Activated CD8-positive, alpha-beta memory T cell treated with anti-CD3 and anti-CD28 coated beads, Interleukin-2, amount 10 ng/mL, durations not matched to agents 7 days and 5 days (primary cell): ENCODE data around the gene FAM163B. TPM values are rescaled to one million over a fixed set of nuclear protein-coding genes. Genes with fewer than 3 reads are reported as not detected.

ENCODE experiments used
- ATAC-seq: fragments of 150-1000 bp; cut with Tn5 transposase; one replicate; pipeline ENCODE4 v1.10.0; 2021; ENCODE audit warnings: moderate library complexity
- CTCF ChIA-PET: fragments of 350-600 bp; sonication (Branson Sonifier 250); formaldehyde crosslinking; loops from one replicate; lab custom pipeline; 2021; ENCODE audit warnings: antibody characterized with exemption; lab: Charles Lee
- DNase-seq: peaks from one replicate; pipeline ENCODE4 v3.0.0-alpha.2; 2020
- H3K27ac Mint-ChIP-seq: one replicate; pipeline ENCODE4 v1.8.0; 2021; ENCODE audit warnings: mild to moderate bottlenecking, mixed read lengths
- H3K27me3 Mint-ChIP-seq: one replicate; pipeline ENCODE4 v1.8.0; 2021; ENCODE audit warnings: mixed read lengths
- H3K36me3 Mint-ChIP-seq: one replicate; pipeline ENCODE4 v1.8.0; 2021; ENCODE audit warnings: mild to moderate bottlenecking, mixed read lengths
- H3K4me1 Mint-ChIP-seq: one replicate; pipeline ENCODE4 v1.8.0; 2021; ENCODE audit warnings: mixed read lengths
- H3K4me3 Mint-ChIP-seq: one replicate; pipeline ENCODE4 v1.8.0; 2021; ENCODE audit warnings: mild to moderate bottlenecking, moderate library complexity, mixed read lengths
- H3K9me3 Mint-ChIP-seq: one replicate; pipeline ENCODE4 v1.8.0; 2022; ENCODE audit warnings: low read depth, mixed read lengths
- total RNA-seq, 2 experiments: library from RNA; stranded (reverse); gene quantifications; one replicate each; pipeline ENCODE4 v1.2.3, GENCODE V29; 2021

Gene FAM163B
- total RNA-seq, 2 experiments from 2014 or later = not detected

GRCh38 chr9:133608382-133608781, 807 bp downstream of the FAM163B start:
- CTCF ChIA-PET = no interaction called here
- no peak for ATAC-seq

GRCh38 chr9:133607976-133608375, 1.2 kb downstream of the FAM163B start:
- ATAC-seq (no peak), DNase-seq (no peak)
- Mint-ChIP-seq H3K27ac (no peak overlapping the region), H3K27me3 (peaks cover 52% of the 10 kb centered on the region), H3K36me3 (no peaks in the 10 kb centered on the region), H3K4me1 (peaks cover 8% of the 10 kb centered on the region), H3K9me3 (no peaks in the 10 kb centered on the region), H3K4me3 (no peak overlapping the region)
- CTCF ChIA-PET = no interaction called here

More at GRCh38 chr9:133608382-133608781, 807 bp downstream of the FAM163B start:
- Mint-ChIP-seq H3K4me1 (peaks cover 8% of the 10 kb centered on the region), H3K27me3 (peaks cover 55% of the 10 kb centered on the region), H3K4me3 (no peak overlapping the region), H3K9me3 (no peaks in the 10 kb centered on the region), H3K27ac (no peak overlapping the region), H3K36me3 (no peaks in the 10 kb centered on the region)
- no peak for DNase-seq

- ATAC-seq = no peak
- no peak for DNase-seq
- CTCF ChIA-PET = no interaction called here
- no peak overlapping the region for H3K4me3 Mint-ChIP-seq
- no peaks in the 10 kb centered on the region for H3K36me3 Mint-ChIP-seq
- peaks cover 8% of the 10 kb centered on the region for H3K4me1 Mint-ChIP-seq
- peaks cover 49% of the 10 kb centered on the region for H3K27me3 Mint-ChIP-seq
- H3K27ac Mint-ChIP-seq = no peak overlapping the region
- no peaks in the 10 kb centered on the region for H3K9me3 Mint-ChIP-seq
These were observed 1.8 kb downstream of the FAM163B start for GRCh38 chr9:133607381-133607780.

GRCh38 chr9:133606708-133607025, 2.5 kb downstream of the FAM163B start:
- CTCF ChIA-PET = no interaction called here
- ATAC-seq = no peak
- no peaks in the 10 kb centered on the region for H3K36me3 Mint-ChIP-seq
- peaks cover 42% of the 10 kb centered on the region for H3K27me3 Mint-ChIP-seq
- H3K4me3 Mint-ChIP-seq = no peak overlapping the region
- no peak for DNase-seq
- H3K9me3 Mint-ChIP-seq = no peaks in the 10 kb centered on the region
- H3K27ac Mint-ChIP-seq = no peak overlapping the region
- peaks cover 8% of the 10 kb centered on the region for H3K4me1 Mint-ChIP-seq

GRCh38 chr9:133605856-133606707, 3.1 kb downstream of the FAM163B start:
- H3K4me3 Mint-ChIP-seq = no peak overlapping the region
- H3K27me3 Mint-ChIP-seq = peaks cover 38% of the 10 kb centered on the region
- DNase-seq (no peak), ATAC-seq (no peak)
- CTCF ChIA-PET = interaction anchor here (0.9 to 2.2 kb wide), 4 partner anchors 47 to 388 kb away, joined by 3 to 12 read pairs (median 4); no protein-coding TSS in a partner anchor
- H3K36me3 Mint-ChIP-seq = no peaks in the 10 kb centered on the region
- H3K9me3 Mint-ChIP-seq = no peaks in the 10 kb centered on the region
- no peak overlapping the region for H3K27ac Mint-ChIP-seq
- peaks cover 8% of the 10 kb centered on the region for H3K4me1 Mint-ChIP-seq

- no peak overlapping the region for H3K27ac Mint-ChIP-seq
- H3K36me3 Mint-ChIP-seq = no peaks in the 10 kb centered on the region
- H3K9me3 Mint-ChIP-seq = no peaks in the 10 kb centered on the region
- DNase-seq = no peak
- no peak overlapping the region for H3K4me3 Mint-ChIP-seq
- peaks cover 32% of the 10 kb centered on the region for H3K27me3 Mint-ChIP-seq
- H3K4me1 Mint-ChIP-seq = peaks cover 8% of the 10 kb centered on the region
- CTCF ChIA-PET = interaction anchor here (0.9 to 2.2 kb wide), 4 partner anchors 48 to 389 kb away, joined by 3 to 12 read pairs (median 4); no protein-coding TSS in a partner anchor
- no peak for ATAC-seq
These were observed 3.7 kb downstream of the FAM163B start for GRCh38 chr9:133605446-133605845.

- DNase-seq = no peak
- CTCF ChIA-PET = interaction anchor here (0.6 to 2.2 kb wide), 9 partner anchors 49 to 389 kb away, joined by 3 to 12 read pairs (median 4); no protein-coding TSS in a partner anchor
- Mint-ChIP-seq H3K9me3 (no peaks in the 10 kb centered on the region), H3K27me3 (peaks cover 26% of the 10 kb centered on the region), H3K4me1 (peaks cover 8% of the 10 kb centered on the region), H3K4me3 (no peak overlapping the region), H3K36me3 (no peaks in the 10 kb centered on the region), H3K27ac (no peak overlapping the region)
- ATAC-seq = no peak
These were observed 4.3 kb downstream of the FAM163B start for GRCh38 chr9:133604856-133605255.

GRCh38 chr9:133604214-133604613, 5.0 kb downstream of the FAM163B start:
- Mint-ChIP-seq H3K4me1 (peaks cover 8% of the 10 kb centered on the region), H3K9me3 (no peaks in the 10 kb centered on the region), H3K27ac (no peak overlapping the region), H3K36me3 (no peaks in the 10 kb centered on the region), H3K27me3 (peaks cover 21% of the 10 kb centered on the region), H3K4me3 (no peak overlapping the region)
- ATAC-seq = no peak
- peak; percentile 62 for DNase-seq
- CTCF ChIA-PET = interaction anchor here (0.6 to 2.2 kb wide), 7 partner anchors 110 to 165 kb away, joined by 3 to 12 read pairs (median 4); no protein-coding TSS in a partner anchor

- DNase-seq (no peak), ATAC-seq (no peak)
- no peak overlapping the region for H3K4me3 Mint-ChIP-seq
- CTCF ChIA-PET = interaction anchor here (0.8 to 2.2 kb wide), 6 partner anchors 14 to 140 kb away, joined by 3 to 12 read pairs (median 4); no protein-coding TSS in a partner anchor
- no peaks in the 10 kb centered on the region for H3K9me3 Mint-ChIP-seq
- H3K27ac Mint-ChIP-seq = no peak overlapping the region
- peaks cover 8% of the 10 kb centered on the region for H3K4me1 Mint-ChIP-seq
- peaks cover 17% of the 10 kb centered on the region for H3K27me3 Mint-ChIP-seq
- no peaks in the 10 kb centered on the region for H3K36me3 Mint-ChIP-seq
These were observed 5.9 kb downstream of the FAM163B start for GRCh38 chr9:133603135-133603927.

GRCh38 chr9:133602277-133602676, 6.9 kb downstream of the FAM163B start:
- DNase-seq (no peak), ATAC-seq (no peak)
- H3K27ac Mint-ChIP-seq = no peak overlapping the region
- H3K9me3 Mint-ChIP-seq = peaks cover 5% of the 10 kb centered on the region
- peaks cover 8% of the 10 kb centered on the region for H3K4me1 Mint-ChIP-seq
- H3K27me3 Mint-ChIP-seq = peaks cover 7% of the 10 kb centered on the region
- CTCF ChIA-PET = interaction anchor here (0.8 to 1.2 kb wide), 3 partner anchors 13 to 114 kb away, joined by 3 to 5 read pairs (median 3); no protein-coding TSS in a partner anchor
- no peak overlapping the region for H3K4me3 Mint-ChIP-seq
- peaks cover 2% of the 10 kb centered on the region for H3K36me3 Mint-ChIP-seq

- DNase-seq (no peak), ATAC-seq (no peak)
- Mint-ChIP-seq H3K27me3 (peaks cover 6% of the 10 kb centered on the region), H3K4me3 (no peak overlapping the region), H3K4me1 (peaks cover 8% of the 10 kb centered on the region), H3K9me3 (peaks cover 9% of the 10 kb centered on the region), H3K27ac (no peak overlapping the region), H3K36me3 (peaks cover 6% of the 10 kb centered on the region)
- CTCF ChIA-PET = no interaction called here
These were observed 7.4 kb downstream of the FAM163B start for GRCh38 chr9:133601746-133602145.

GRCh38 chr9:133600739-133601138, 8.4 kb downstream of the FAM163B start:
- H3K4me1 Mint-ChIP-seq = peaks cover 8% of the 10 kb centered on the region
- CTCF ChIA-PET = interaction anchor here (0.9 kb wide), 1 partner anchor 495 kb away, joined by 3 read pairs; no protein-coding TSS in a partner anchor
- no peak overlapping the region for H3K27ac Mint-ChIP-seq
- no peak for DNase-seq
- H3K9me3 Mint-ChIP-seq = peaks cover 9% of the 10 kb centered on the region
- peaks cover 3% of the 10 kb centered on the region for H3K27me3 Mint-ChIP-seq
- ATAC-seq = no peak
- H3K36me3 Mint-ChIP-seq = peaks cover 6% of the 10 kb centered on the region
- H3K4me3 Mint-ChIP-seq = no peak overlapping the region

- no peak for DNase-seq
- peaks cover 6% of the 10 kb centered on the region for H3K36me3 Mint-ChIP-seq
- no peak for ATAC-seq
- peaks cover 9% of the 10 kb centered on the region for H3K9me3 Mint-ChIP-seq
- H3K4me1 Mint-ChIP-seq = peaks cover 4% of the 10 kb centered on the region
- CTCF ChIA-PET = interaction anchor here (0.9 kb wide), 1 partner anchor 494 kb away, joined by 3 read pairs; no protein-coding TSS in a partner anchor
- peaks cover 3% of the 10 kb centered on the region for H3K27me3 Mint-ChIP-seq
- no peak overlapping the region for H3K27ac Mint-ChIP-seq
- no peak overlapping the region for H3K4me3 Mint-ChIP-seq
These were observed 9.6 kb downstream of the FAM163B start for GRCh38 chr9:133599470-133600173.
